NK-92 (cell line): ENCODE data around the gene ZNF554.

Experiments
- DNase-seq: peaks from one replicate; lab custom pipeline; 2025; ENCODE audit not compliant: unreplicated experiment; lab: John Stamatoyannopoulos, UW

ZNF554 gene

DNA sequence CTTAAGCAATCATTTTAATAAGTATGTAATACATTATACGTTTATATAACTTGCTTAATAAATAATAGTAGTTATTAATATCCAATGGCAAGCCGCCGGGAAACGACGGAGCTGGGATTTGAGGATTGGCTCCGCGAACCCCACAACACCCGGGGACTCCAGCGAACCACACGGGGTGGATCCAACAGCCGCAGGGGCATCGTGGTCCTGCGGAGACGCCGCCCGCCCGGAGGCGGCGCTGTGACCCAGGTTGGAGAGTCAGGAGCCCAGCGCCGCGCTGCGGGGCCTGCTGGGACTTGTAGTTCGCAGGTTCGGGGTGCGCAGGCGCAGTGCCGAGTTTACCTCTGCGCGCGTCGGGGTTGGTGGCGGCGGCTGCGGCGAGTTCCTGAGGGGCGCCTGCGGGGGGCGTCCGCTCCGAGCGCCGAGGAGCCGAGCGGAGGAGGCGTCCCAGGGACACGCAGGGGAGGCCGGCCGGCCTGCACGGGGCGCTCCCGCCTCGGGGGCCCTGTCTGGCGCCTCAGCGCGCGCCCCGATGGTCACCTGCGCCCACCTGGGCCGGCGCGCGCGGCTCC, at the start of gene ZNF554:
Gene ZNF554, plus strand, starts transcription at position 329 of the 572 bp plus-strand sequence. Its CDS starts 204 bp downstream, at position 533.
- DNase-seq, result peak; percentile 90

DNA sequence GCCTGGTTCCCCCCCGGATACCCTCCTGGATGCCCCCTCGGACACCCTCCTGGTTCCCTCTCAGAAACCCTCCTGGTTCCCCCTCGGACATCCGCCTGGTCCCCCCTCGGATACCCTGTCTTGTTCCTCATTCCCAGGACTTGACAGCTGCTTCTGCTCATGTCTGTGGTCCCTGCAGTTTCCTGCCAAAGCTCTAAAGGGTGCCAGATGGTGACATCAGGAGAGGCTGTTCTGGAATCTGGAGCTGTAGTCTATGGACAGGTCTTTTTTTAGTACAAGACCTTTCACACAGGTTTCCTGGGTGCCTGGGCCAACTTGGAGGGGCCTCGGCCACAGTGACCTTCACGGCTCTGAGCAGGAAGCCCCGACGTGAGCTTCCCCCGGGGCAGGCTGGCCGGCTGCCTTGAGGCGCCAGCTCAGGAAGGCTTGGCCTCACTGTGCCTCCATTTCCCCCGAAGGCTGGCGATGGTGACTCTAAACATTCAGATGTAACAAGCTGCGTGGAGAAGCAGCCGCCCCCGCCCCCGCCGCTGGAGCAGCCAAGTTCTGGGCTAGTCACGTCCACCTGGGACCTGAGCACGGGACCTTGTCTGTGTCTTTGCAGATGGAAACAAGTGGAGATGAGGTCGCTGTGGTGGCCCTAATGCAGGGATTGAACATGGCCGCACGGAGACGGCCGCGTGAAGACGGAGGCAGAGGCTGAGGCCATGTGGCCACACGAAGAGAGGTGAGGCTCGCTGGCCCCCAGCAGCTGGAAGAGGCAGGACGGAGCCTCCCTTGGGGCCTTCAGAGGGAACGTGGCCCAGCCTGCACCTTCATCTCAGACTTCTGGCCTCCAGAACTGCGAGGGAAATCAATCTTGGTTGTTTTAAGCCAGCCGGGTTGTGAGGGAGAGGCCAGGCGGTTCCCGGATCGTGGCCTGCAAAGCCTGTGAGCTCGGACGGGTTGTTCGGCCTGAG, 49.3 kb upstream of the ZNF554 start:
- DNase-seq, result no peak

DNA sequence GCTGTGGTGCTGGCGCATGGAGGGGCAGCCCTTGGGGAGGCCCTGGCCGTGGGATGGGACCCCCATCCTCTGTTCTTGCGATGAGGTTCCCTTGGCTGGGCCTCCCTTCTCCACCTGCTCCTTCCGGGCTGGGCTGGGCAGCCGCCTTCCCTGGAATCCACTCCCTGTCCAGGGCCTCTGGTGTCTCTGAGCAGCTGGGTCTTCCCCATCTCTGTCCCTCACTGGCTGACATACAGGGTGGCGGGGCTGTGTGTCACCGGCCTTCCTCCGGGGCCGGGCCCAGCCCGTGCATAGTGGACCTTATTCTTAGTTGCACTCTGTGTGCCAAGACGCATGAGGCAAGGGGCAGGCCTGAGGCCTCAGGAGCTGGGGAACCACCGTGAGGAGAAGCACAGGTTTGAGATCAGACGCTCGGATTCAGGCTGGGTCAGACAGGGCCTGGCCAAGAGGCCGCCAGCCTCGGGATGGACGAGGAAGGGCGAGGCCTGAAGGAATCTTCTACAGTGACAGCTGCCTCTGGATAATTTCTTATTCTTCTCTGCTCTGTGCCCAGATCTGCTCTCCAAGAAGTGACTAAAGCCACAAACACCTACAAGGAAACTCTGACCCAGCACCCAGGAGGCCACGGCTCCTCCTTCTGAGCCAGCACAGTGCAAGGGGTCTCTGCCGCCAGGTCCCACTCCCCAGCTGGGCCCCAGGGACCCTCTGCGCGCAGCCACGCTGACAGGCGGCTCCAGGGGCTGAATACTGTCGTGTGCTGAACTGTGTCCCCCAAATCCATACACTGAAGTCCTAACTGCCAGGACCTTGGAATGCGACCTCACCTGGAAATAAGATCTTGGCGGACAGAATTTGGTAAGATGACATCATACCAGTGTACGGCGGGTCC, 47.6 kb upstream of the ZNF554 start:
- no peak for DNase-seq

DNA sequence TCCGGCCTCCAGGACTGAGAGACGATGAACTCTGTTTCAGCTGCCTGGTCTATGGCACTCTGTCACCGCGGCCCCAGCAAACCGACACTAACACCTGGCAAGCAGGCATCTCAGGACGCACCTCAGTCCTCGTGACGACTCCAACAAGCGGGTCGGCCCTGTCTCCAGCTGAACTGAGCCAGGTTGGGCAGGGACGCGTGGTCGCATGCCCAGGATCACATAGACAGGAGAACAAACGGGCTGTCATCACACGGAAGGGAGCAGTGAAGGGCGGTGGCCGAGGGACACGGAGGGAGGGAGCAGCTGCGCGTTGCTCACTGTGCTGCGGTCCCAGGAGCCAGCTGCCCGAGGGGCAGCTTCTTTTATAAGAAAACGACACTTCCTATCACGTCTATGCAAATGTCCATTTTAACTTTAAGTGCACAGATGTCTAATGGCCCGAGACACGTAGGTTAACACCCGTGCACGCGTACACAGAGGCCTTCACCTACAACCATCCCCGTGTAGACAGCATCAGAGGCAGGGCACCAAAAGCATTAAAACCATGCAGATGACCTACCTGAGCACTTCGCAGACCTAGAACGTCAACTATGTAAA, 45.5 kb upstream of the ZNF554 start:
- DNase-seq, result no peak

DNA sequence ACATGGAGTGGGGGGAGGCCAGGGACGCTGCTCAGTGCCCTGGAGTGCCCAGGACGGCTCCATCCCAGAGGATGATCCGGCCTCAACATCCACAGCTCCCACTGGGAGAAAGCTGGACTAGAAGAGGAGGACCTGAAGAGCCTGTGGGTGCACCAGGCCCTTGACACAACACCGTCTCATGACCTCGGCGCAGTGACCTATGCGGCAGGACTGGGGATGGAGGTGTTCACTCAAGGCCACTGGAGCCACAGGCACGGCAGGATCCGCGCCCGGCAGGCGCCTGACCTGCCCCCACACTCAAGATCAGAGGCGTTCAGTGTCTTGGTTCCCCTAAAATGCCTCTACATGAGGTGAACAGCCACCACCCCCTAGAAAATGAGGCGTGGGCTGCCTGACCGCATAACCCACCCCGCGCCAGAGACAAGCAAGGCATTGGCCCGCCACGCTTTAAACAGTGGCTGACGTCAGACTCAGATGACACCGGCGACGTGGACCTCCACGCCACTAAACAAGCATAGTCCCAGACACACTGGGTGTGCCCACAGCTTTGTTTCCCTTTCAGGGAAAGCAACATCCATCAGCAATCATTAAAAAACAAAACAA, 44.6 kb upstream of the ZNF554 start:
- no peak for DNase-seq

DNA sequence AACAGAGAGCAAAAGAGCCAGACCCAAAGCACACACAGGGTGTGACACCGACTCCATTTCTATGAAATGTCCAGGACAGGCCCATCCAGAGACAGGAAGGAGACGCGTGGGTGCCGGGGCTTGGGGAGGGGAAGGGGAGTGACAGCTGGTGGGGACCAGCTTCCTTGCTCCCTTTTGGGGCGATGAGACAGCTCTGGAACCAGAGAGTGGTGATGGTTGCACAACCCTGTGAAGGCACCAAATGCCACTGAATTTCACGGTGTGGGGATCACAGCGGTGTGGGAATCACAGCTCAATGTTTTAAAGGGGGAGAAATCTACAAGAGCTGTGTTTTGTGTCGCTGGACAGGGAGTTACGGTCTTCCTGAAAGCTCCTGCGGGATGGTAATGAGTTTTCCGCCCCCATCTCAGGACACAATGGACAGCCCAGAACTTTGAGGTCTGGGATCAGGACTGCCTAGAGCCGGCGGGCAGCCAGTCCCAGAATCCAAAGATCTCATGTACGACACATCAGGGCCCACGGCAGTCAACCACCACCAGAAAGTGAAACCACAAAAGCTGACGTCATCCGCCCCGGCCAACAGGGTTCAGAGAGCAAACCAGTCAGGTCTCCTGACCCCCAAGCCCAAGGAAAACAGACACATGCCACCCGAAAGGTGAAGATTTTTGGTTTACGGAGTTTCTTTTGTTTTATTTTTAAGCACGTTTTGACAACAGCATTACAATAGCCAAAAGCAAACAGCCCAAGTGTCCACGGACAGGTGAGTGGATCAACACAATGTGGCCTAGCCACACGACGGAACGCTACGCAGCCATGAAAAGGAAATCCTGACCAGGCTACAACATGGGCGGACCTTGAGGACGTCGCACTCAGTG, 43.9 kb upstream of the ZNF554 start:
- DNase-seq, result no peak

DNA sequence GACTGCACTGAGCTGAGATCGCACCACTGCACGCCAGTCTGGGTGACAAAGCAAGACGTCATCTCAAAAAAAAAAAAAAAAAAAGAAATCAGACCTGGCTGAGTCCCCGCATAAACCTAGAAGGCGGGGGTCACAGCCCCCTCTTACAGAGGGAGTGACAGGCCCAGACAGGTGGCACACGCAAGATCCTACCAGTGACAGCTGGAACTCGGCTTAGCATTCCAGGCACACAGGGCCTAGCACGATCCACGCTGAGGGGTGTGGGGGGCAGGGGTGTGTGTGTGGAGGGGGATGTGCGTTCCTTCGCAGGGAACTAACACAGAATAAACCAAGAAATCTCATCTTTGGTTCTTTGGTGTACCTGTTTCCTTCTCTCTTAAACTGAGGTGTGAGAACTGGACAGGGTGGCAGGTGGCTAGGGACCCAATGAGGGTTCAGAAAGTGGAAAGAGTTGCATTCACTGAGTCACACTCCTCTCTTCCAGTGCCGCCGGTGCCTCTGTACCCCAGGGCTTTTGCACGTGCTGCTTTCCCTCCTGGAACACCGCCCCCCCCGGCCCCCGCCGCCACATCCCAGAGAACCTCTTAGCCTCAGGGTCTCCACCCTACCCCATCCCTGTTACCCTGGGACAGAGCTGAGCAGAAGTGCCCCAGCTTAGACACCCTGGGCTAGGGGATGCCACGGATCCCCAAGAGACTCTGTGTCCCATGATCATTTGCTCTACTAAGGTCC, 41.5 kb upstream of the ZNF554 start:
- no peak for DNase-seq

DNA sequence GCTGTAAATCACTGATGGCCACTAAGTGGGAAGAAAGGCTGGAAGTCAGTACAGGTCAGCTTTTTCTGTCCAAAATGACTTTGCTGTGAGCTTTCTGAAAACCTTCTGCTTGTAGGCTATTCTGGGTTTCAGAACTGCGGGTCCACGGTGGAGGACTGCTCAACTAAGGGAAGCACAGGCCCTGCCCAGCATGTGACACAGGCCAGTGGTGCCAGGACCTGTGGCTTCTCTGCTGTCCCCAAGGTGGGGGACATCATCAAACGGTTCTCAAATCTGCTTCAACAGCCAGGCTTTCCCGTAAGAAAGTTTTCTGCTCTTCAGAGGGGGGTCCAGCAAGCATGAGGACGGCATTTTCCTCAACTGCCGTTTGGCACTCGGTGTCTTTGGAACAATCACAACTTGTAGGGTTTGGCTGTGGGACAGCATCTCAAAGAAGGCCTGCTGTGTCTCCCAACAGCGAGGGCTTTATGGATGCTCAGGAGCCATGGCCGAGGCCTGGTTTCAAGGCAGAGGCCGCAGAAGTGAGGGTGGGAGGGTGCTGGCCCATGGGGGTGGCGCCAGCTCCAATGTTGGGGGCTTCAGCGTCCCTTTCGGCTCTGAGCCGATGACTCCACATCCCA, 40.4 kb upstream of the ZNF554 start:
- DNase-seq, result no peak

DNA sequence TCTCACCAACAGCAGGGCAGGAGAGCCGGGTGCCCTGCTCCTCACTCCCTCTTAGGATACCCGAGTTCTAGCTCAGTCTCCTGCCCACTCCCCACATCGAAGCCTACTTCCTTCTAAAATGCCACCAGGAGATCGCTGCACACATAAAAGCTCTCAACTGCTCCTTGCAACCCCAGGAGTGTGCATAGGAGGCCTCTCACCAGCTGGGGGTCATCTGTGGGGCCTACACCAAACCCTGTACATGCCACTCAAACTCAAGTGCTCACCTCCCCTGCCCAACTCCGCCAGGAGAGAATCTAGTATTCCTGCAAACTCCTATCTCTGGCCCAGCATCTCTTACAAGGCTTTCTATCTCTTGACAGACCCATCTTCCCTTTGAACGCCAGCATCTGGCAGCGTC, 39.4 kb upstream of the ZNF554 start:
- no peak for DNase-seq

DNA sequence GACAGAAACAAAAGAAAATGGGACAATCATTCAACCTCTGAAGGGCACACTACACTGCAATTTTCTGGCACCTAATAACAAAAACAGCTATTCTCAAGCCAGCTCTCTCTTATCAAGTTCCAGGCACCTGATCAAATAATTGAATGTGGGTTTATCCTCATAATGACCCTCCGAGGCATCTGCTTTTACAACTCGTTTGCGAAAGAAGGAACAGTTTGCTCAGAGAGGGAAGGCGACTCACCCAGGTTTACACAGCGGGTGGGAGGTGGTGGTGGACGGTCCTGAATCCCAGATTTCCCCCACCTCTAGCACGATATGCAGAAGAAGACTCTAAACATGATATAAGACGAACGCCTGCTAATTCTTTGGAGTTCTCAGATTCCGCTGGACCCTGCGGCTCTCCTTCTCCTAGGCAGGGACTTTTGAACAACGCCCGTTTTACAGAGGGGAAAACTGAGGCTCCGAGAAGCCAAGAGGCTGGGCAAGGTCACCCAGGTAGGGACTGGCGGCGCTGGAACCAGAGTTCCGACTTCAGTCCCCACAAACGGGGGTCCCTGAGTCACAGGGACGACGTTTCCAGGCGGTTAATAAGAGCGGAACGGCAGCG, 37.2 kb upstream of the ZNF554 start:
- no peak for DNase-seq

DNA sequence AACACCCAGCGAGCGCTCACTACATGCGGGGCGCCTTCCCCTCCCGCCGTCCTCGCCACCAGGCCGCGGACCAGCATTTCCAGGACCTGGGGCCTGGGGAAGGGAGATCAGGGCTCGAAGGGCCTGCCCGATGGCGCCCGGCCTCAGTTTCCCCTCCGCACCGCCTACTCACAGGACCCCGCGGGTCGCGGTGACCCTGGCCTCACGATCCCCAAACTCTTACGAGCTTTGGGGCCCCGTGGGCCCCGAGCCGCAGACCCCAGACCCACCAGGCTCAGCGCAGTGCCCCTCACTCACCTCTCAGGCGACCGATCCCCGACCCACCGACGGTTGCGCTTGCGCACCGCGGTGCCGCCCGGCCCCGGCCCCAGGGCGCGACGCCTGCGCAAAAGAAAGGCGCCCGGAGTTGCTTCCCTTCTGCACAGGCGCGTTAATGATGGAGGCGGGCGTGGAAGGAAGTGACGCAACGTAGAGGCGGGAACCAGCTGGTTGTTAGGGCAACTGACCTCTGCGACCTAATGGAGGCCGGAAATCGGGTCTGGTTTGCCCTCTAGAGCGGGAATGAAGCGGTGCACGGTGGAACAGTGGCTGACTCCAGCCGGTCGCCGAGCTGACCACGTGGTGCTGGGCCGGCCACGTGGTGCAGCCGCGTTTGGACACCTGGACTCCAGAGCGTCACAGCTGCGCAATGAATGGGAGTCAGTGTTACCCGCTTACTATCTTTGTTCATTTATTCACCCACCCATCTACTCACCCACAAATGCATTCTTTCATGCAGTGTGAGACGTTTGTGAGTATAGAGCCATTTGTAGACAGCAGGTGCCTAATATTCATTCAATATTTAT, 36.5 kb upstream of the ZNF554 start, which contains the start of gene SGTA:
Gene SGTA, minus strand, starts transcription at position 338 of the 845 bp plus-strand sequence. CDS start 14,205 bp downstream, outside the sequence.
- peak; percentile 83 for DNase-seq

DNA sequence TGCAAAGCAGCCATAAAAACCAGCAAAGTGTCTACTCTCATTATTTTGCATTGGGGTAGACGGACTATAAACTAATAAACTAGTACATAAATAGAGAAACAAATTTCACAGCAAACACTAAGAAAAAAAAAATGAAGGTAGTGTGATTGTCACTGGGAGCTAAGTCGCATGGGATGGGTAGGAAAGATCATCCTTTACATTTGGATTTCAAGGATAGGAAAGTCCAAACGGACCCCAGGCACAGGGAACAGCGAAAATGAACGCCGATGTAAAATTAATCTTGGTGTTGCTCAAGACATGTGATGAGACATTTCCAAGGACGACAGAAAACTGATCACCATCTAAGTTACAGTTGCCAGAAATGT, 35.9 kb upstream of the ZNF554 start:
- no peak for DNase-seq

DNA sequence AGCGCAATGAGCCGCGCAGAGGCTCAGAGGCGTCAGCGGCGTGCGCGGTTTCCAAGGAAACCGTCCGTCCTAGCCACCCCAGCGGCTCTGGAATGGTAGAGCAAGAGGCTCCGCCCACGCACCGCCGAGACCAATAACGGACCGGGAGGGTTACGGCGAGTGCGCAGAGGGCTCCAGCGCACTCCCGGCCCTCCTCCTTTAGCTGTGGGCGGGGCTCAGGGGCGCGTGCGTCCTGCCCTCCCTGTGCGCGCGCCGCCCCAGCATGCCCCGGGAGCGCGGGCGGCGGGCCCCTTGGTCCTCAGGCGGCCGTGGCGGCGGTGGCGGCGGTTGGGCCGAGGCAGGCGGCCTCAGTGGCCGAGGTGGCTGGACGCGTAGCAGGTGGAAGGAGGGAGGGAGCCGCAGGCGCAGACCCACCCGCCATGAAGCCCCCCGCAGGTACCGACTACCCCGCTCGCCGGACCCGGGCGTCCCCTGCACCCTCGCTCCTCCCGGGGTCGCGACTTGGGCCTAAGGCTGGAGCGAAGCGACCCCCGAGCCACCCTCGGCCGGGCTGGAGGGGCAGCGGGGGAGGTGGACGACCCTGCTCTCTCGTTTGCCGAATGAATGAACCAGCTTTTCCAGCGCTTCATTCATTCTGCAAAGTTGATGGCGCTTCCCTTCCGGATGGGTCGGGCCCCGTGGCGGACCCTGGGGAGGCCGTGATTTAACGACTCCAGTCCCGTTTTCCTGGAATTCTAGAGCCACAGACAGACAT, 34.2 kb upstream of the ZNF554 start, which contains the start of gene THOP1:
Gene THOP1, plus strand, starts transcription at position 260 of the 754 bp plus-strand sequence. Its CDS starts 160 bp downstream, at position 420.
- DNase-seq, result peak; percentile 80

DNA sequence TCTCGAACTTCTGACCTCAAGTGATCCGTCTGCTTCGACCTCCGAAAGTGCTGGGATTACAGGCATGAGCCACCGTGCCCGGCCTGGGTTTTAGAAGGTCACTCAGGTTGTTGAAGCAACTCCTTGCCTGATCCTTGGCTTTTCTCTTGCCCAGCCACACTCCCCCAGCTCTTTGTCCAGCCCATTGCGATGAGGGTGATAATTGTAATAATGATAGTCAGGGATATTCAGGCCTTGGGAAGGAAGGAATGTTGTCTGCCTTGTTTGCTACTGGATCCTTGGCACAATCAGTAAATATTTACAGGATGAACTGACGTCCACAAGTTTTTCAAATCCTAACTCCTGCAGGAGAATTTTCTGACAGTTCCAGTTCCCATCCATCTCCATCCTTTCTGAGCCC, 32.6 kb upstream of the ZNF554 start:
- no peak for DNase-seq

DNA sequence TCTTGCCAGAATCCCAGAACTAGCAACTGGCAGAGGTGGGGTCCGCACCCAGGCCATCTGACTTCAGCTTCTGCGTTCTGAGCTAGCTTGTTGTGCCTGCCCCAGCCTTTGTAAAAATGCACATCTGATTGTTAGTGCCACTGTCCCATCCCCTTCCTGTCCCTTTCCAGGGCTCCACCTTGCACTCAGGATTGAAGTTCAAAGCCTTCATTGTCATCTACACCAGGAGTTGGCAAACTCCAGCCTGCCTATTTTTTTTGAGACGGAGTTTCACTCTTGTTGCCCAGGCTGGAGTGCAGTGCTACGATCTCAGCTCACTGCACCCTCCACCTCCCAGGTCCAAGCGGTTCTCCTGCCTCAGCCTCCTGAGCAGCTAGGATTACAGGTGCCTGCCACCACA, 31.4 kb upstream of the ZNF554 start:
- DNase-seq, result no peak

DNA sequence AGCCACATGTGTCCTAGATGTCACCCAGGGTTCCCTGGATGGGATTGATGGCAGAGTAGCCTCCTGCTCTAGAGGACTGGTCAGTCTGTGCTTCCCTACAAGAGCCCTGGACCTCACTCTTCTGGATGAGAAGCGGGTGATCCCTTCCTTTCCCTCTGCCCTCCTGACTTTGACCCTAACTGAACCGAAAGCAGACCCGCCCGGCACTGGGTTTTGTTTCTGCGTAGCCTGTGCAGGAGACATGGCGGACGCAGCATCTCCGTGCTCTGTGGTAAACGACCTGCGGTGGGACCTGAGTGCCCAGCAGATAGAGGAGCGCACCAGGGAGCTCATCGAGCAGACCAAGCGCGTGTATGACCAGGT, 29.5 kb upstream of the ZNF554 start:
- no peak for DNase-seq
